Measurements from ENCODE around the gene EIF2B5. TPM values are rescaled to one million over a fixed set of nuclear protein-coding genes. Genes with fewer than 3 reads are reported as not detected.

Gene EIF2B5
- total and polyA plus RNA-seq, 2 of the 13 experiments (the other 11 are each of a cell fraction or from before 2014, with no cell fraction given), result 38.4 to 60.2 TPM

- TF ChIP-seq POLR2A (IDR thresholded peaks at IDR 0.05; ENCODE audit: insufficient read depth in 1 of 2, low read depth in 2 of 2, low read length in 2 of 2) (peak; percentile 82 to 92), ZFY (CRISPR knock-in tag; IDR thresholded peaks at IDR 0.05) (no peak), AHDC1 (CRISPR knock-in tag; IDR thresholded peaks at IDR 0.05; ENCODE audit: borderline replicate concordance) (no peak), FLYWCH1 (CRISPR knock-in tag; IDR thresholded peaks at IDR 0.05) (no peak), E2F1 (CRISPR knock-in tag; IDR thresholded peaks at IDR 0.05) (no peak), PAF1 (CRISPR knock-in tag; IDR thresholded peaks at IDR 0.05) (no peak), SMAD3 (CRISPR knock-in tag; IDR thresholded peaks at IDR 0.05) (no peak), HOXD1 (CRISPR knock-in tag; IDR thresholded peaks at IDR 0.05) (peak; percentile 30), ZNF335 (CRISPR knock-in tag; IDR thresholded peaks at IDR 0.05) (peak; percentile 84; the same call in 1 of the 2 replicates), ZNF34 (CRISPR knock-in tag; IDR thresholded peaks at IDR 0.05; ENCODE audit: borderline replicate concordance) (no peak), ZNF382 (CRISPR knock-in tag; IDR thresholded peaks at IDR 0.05; ENCODE audit: borderline replicate concordance) (no peak), ZC3H13 (CRISPR knock-in tag; IDR thresholded peaks at IDR 0.05) (no peak), ZNF503 (CRISPR knock-in tag; IDR thresholded peaks at IDR 0.05) (no peak), ZKSCAN8 (CRISPR knock-in tag; IDR thresholded peaks at IDR 0.05; ENCODE audit: borderline replicate concordance) (no peak), ZSCAN25 (CRISPR knock-in tag; IDR thresholded peaks at IDR 0.05) (no peak), ZNF780A (CRISPR knock-in tag; IDR thresholded peaks at IDR 0.05) (no peak), ZNF501 (CRISPR knock-in tag; IDR thresholded peaks at IDR 0.05) (peak; percentile 95), ZMAT3 (CRISPR knock-in tag; conservative IDR thresholded peaks at IDR 0.05) (peak; percentile 82; the same call in 1 of the 2 replicates), ZNF441 (CRISPR knock-in tag; IDR thresholded peaks at IDR 0.05; ENCODE audit: borderline replicate concordance) (no peak), REPIN1 (CRISPR knock-in tag; IDR thresholded peaks at IDR 0.05; ENCODE audit: borderline replicate concordance, low read depth) (no peak), ZNF703 (CRISPR knock-in tag; IDR thresholded peaks at IDR 0.05; ENCODE audit: borderline replicate concordance) (no peak; the same call in 1 of the 2 replicates), ZBTB7A (CRISPR knock-in tag; IDR thresholded peaks at IDR 0.05) (no peak), ZNF737 (CRISPR knock-in tag; IDR thresholded peaks at IDR 0.05; ENCODE audit: borderline replicate concordance) (no peak)
Observed at GRCh38 chr3:184185461-184186183, 50.5 kb downstream of the EIF2B5 start (continued).
